Muscle layer of duodenum (tissue), 2 donors: Measurements from ENCODE around the gene MAMSTR.

Experiments
- H3K27ac ChIP-seq: one replicate; pipeline ENCODE4 v1.7.0; 2013; ENCODE audit warnings: mild to moderate bottlenecking, low read length
- H3K27me3 ChIP-seq: one replicate; pipeline ENCODE4 v1.7.0; 2013; ENCODE audit warnings: low read depth, mild to moderate bottlenecking, control low read depth, low read length
- H3K36me3 ChIP-seq, 2 donors: one replicate each; pipeline ENCODE4 v1.7.0; 2013; ENCODE audit warnings: low read length in 2 of 2, control low read depth in 1 of 2, mild to moderate bottlenecking in 1 of 2; ENCODE audit not compliant: insufficient read depth in 2 of 2, control insufficient read depth in 1 of 2
- H3K4me1 ChIP-seq, 2 donors: one replicate each; pipeline ENCODE4 v1.7.0; 2013; ENCODE audit warnings: low read length in 2 of 2, mild to moderate bottlenecking in 2 of 2, control low read depth in 1 of 2, moderate library complexity in 1 of 2; ENCODE audit not compliant: insufficient read depth in 2 of 2, control insufficient read depth in 1 of 2
- H3K4me3 ChIP-seq, 2 donors: one replicate each; pipeline ENCODE4 v1.7.0; 2013; ENCODE audit warnings: low read length in 2 of 2, low read depth in 1 of 2, mild to moderate bottlenecking in 1 of 2
- H3K9me3 ChIP-seq, 2 donors: one replicate each; pipeline ENCODE4 v1.7.0; 2013; ENCODE audit warnings: low read length in 2 of 2, control low read depth in 1 of 2, mild to moderate bottlenecking in 1 of 2; ENCODE audit not compliant: control insufficient read depth in 1 of 2
- donor health status: healthy.

The MAMSTR gene

DNA sequence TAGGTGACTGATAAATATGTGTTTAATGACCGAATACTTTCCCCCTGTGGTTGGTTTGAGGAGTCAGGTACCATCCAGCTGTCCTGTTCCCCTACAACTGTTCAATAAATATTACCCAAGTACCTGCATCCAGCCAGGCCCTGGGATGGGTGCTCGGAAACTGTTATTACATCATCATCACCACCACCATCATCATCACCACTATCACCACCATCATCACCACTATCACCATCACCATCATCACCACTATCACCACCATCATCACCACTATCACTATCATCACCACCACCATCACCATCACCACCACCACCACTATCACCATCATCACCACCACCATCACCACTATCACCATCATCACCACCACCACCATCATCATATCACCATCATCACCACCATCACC lies 50.8 kb downstream of the MAMSTR start:
- no peaks in the 10 kb centered on the region for H3K4me1 ChIP-seq
- H3K9me3 ChIP-seq, result no peaks in the 10 kb centered on the region
- no peak overlapping the region for H3K4me3 ChIP-seq

DNA sequence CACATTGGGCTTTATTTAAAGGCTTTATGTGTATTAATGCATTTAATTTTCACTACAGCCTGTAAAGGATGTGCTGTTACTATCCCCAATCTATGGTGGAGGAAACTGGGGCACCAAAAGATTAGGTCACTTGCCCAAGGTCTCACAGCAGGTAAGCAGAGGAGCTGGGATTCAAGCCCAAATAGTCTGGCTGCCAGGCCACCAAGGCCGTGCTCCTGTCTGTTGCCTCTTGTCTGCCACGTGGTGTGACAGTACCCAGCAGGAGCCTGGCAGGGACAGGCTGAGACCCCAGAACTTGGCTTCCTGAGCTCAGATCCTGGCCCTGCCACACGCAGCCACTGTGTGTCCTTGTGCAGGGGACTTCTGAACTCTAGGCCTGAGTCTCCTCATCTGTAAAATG lies 51.2 kb downstream of the MAMSTR start:
- Histone ChIP-seq H3K4me3 (no peak overlapping the region), H3K27me3 (no peaks in the 10 kb centered on the region), H3K4me1 (no peaks in the 10 kb centered on the region), H3K9me3 (no peaks in the 10 kb centered on the region), H3K27ac (no peak overlapping the region), H3K36me3 (no peaks in the 10 kb centered on the region)

More for the DNA sequence above, 50.8 kb downstream of the MAMSTR start:
- Histone ChIP-seq H3K27ac (no peak overlapping the region), H3K36me3 (no peaks in the 10 kb centered on the region), H3K27me3 (no peaks in the 10 kb centered on the region)

DNA sequence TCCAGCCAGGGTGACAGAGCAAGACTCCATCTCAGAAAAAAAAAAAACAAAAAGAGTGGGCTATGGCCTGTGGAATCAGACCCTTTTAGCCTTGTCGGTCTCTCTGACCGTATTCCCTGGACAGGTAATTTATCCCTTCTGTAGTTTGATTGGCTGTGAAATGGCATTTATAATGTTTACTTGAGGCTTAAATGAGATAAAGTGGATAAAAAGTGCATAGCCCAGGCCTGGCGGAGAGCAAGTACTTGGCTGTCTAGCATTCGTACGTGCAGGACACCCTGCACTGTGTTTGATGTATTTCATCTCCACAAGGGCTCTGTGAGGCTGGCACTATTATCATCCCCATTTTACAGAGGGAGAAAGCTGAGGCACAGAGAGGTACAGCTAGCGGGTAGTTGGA lies 53.7 kb downstream of the MAMSTR start:
- H3K4me3 ChIP-seq, result no peak overlapping the region
- no peak overlapping the region for H3K27ac ChIP-seq
- no peaks in the 10 kb centered on the region for H3K4me1 ChIP-seq
- H3K36me3 ChIP-seq, result no peaks in the 10 kb centered on the region
- H3K27me3 ChIP-seq, result no peaks in the 10 kb centered on the region
- no peaks in the 10 kb centered on the region for H3K9me3 ChIP-seq

DNA sequence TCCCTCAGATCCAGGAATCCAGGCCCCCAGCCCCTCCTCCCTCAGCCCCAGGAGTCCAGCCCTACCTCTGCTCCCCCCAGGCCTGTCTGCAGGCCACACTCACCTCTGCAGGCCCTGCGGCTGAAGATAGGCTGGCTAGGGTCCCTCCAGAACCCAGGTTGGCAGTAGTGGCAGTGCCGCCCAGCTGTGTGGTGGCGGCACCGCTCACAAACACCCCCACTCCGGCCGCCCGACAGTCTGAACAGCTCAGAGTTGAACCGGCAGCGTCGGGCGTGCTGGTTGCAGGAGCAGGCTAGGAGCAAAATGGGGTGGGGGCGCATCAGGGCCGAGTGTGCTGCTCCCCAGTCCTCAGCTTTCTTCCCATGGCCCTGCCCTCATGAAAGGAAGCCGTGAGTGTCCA lies 55.0 kb downstream of the MAMSTR start:
- no peak overlapping the region for H3K4me3 ChIP-seq
- H3K9me3 ChIP-seq, result no peaks in the 10 kb centered on the region
- H3K4me1 ChIP-seq, result no peaks in the 10 kb centered on the region
- no peaks in the 10 kb centered on the region for H3K36me3 ChIP-seq
- no peaks in the 10 kb centered on the region for H3K27me3 ChIP-seq
- no peak overlapping the region for H3K27ac ChIP-seq

DNA sequence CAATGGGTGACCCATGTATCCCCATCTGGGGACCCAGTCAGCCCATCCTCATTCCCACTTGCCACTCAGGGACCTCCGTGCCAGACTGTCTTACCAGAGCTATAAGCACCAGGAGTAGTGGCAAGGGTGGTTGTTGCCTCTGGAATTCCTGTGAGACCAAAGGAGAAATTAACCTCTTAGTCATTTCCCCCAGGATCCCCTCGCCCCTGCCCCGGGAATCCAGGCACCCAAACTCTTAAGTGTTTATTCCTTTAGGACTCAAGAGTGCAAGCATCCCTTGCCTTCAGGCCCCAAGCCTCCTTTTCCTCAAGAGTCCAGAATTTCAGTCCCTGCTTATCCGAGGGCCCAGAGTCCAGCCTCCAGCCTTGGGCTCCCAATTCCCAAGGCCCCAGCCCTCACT lies 55.9 kb downstream of the MAMSTR start:
- Histone ChIP-seq H3K27me3 (no peaks in the 10 kb centered on the region), H3K9me3 (no peaks in the 10 kb centered on the region), H3K36me3 (no peaks in the 10 kb centered on the region), H3K27ac (no peak overlapping the region), H3K4me3 (no peak overlapping the region), H3K4me1 (no peaks in the 10 kb centered on the region)
